GM12878 (cell line): ENCODE data around the gene FBXL16. TPM values are rescaled to one million over a fixed set of nuclear protein-coding genes. Genes with fewer than 3 reads are reported as not detected.

Source experiments
- ATAC-seq: fragments of 200-7000 bp; cut with Tn5 transposase; 3 replicates; pipeline ENCODE4 v1.9.1; 2020; ENCODE audit warnings: mild to moderate bottlenecking, moderate library complexity
- BruUV-seq: library from RNA; stranded (reverse); fragments of 400-500 nt; replicated peaks from 2 replicates; lab custom pipeline; 2021; lab: Mats Ljungman, UMichigan
- CTCF ChIA-PET: fragments of 300-600 bp; sonication (Branson Sonifier 250); formaldehyde crosslinking; extraction: SDS; loops from one replicate; lab custom pipeline; 2021; ENCODE audit warnings: inconsistent platforms; lab: Yijun Ruan, JAX
- POLR2A ChIA-PET: fragments of 350-600 bp; formaldehyde crosslinking; extraction: SDS; loops from one replicate; lab custom pipeline; 2021; ENCODE audit warnings: inconsistent platforms; lab: Charles Lee
- RAD21 ChIA-PET: fragments of 300-600 bp; sonication (Branson Sonifier 250); formaldehyde crosslinking; loops from one replicate; lab custom pipeline; 2023; ENCODE audit warnings: antibody characterized with exemption; ENCODE audit not compliant: unreplicated experiment; lab: Charles Lee
- SMC1A ChIA-PET: fragments of 300-600 bp; sonication (Branson Sonifier 250); formaldehyde crosslinking; loops from one replicate; lab custom pipeline; 2023; ENCODE audit not compliant: unreplicated experiment, uncharacterized antibody; lab: Charles Lee
- DNase-seq: peaks from one replicate; pipeline ENCODE4 v3.0.0-alpha.2; 2011; ENCODE audit warnings: low read depth, low spot score
- FAIRE-seq: peaks from 3 replicates; lab custom pipeline; 2011; peaks lifted over from hg19 to GRCh38; lab: Jason Lieb, UNC
- H2AFZ ChIP-seq: 2 replicates; pipeline ENCODE4 v1.6.0; 2011; ENCODE audit warnings: low read depth, low read length, control low read depth; ENCODE audit not compliant: control insufficient read depth
- H3K27ac ChIP-seq: 2 replicates; pipeline ENCODE4 v1.5.1; 2011; ENCODE audit warnings: control low read depth; ENCODE audit not compliant: control insufficient read depth, insufficient read depth
- H3K27me3 ChIP-seq, 2 experiments: replicated peaks in 1 of 2; 2 replicates each; pipeline versions ENCODE4 v1.6.0 to v1.6.1; 2011; ENCODE audit warnings: low read length in 1 of 2; ENCODE audit not compliant: control insufficient read depth in 2 of 2, insufficient read depth in 2 of 2
- H3K36me3 ChIP-seq, 2 experiments: 2 replicates each; pipeline ENCODE4 v1.5.1; 2011; ENCODE audit warnings: low read length in 1 of 2; ENCODE audit not compliant: control insufficient read depth in 2 of 2, insufficient read depth in 2 of 2
- H3K4me1 ChIP-seq: 2 replicates; pipeline ENCODE4 v1.6.1; 2011; ENCODE audit warnings: mild to moderate bottlenecking, low read length, moderate library complexity, mixed read lengths; ENCODE audit not compliant: control insufficient read depth, insufficient read depth
- H3K4me2 ChIP-seq: 2 replicates; pipeline ENCODE4 v1.6.0; 2011; ENCODE audit warnings: control low read depth; ENCODE audit not compliant: control insufficient read depth, insufficient read depth
- H3K4me3 ChIP-seq: fragments of 200-600 bp; sonication (generic); 2 replicates; pipeline ENCODE4 v1.5.1; 2016
- H3K79me2 ChIP-seq: 2 replicates; pipeline ENCODE4 v1.6.0; 2011; ENCODE audit warnings: low read length; ENCODE audit not compliant: control insufficient read depth, insufficient read depth
- H3K9ac ChIP-seq: 2 replicates; pipeline ENCODE4 v1.8.0; 2011; ENCODE audit warnings: low read length, control low read depth, mixed read lengths; ENCODE audit not compliant: control insufficient read depth, insufficient read depth
- H3K9me3 ChIP-seq: replicated peaks from 3 replicates; pipeline ENCODE4 v1.5.1; 2011; ENCODE audit warnings: mild to moderate bottlenecking, low read length; ENCODE audit not compliant: control insufficient read depth, insufficient read depth
- H4K20me1 ChIP-seq: 2 replicates; pipeline ENCODE4 v1.6.0; 2011; ENCODE audit not compliant: control insufficient read depth, insufficient read depth
- ATF7 ChIP-seq: fragments of 450-650 bp; IDR thresholded peaks from 2 replicates; pipeline ENCODE4 v1.6.1; 2016; ENCODE audit warnings: low read depth, mild to moderate bottlenecking
- BRCA1 ChIP-seq: IDR thresholded peaks from 2 replicates; pipeline ENCODE4 v1.6.1; 2011; ENCODE audit warnings: low read depth, low read length, improper control_type of control experiment
- CBX3 ChIP-seq: fragments of 200-600 bp; sonication (generic); IDR thresholded peaks from 2 replicates; pipeline ENCODE4 v1.6.1; 2016; ENCODE audit warnings: low read depth, borderline replicate concordance
- CHD1 ChIP-seq: IDR thresholded peaks from 2 replicates; pipeline ENCODE4 v1.6.1; 2012; ENCODE audit warnings: low read depth, low read length, improper control_type of control experiment
- E4F1 ChIP-seq: fragments of 450-650 bp; IDR thresholded peaks from 2 replicates; pipeline ENCODE4 v1.6.1; 2018; ENCODE audit warnings: borderline replicate concordance, mild to moderate bottlenecking; ENCODE audit not compliant: partially characterized antibody
- EED ChIP-seq: sonication (generic); IDR thresholded peaks from 2 replicates; pipeline ENCODE4 v1.6.1; 2016; ENCODE audit warnings: antibody characterized with exemption, low read depth
- ESRRA ChIP-seq: IDR thresholded peaks from 2 replicates; pipeline ENCODE4 v1.6.1; 2012; ENCODE audit warnings: mild to moderate bottlenecking, low read length, improper control_type of control experiment
- IRF4 ChIP-seq: IDR thresholded peaks from 2 replicates; pipeline ENCODE4 v1.6.1; 2011; ENCODE audit warnings: low read depth, low read length
- NFIC ChIP-seq: IDR thresholded peaks from 2 replicates; pipeline ENCODE4 v1.6.1; 2012; ENCODE audit warnings: low read depth, mild to moderate bottlenecking, inconsistent platforms, low read length, moderate library complexity
- NKRF ChIP-seq: fragments of 450-650 bp; conservative IDR thresholded peaks from 2 replicates; pipeline ENCODE4 v1.6.1; 2017; ENCODE audit warnings: mild to moderate bottlenecking, moderate library complexity
- NR2C2 ChIP-seq: IDR thresholded peaks from 2 replicates; pipeline ENCODE4 v1.6.1; 2011; ENCODE audit warnings: borderline replicate concordance, low read depth; ENCODE audit not compliant: control insufficient read depth, insufficient read length
- ZBTB33 ChIP-seq: fragments of 450-650 bp; IDR thresholded peaks from 2 replicates; pipeline ENCODE4 v1.6.1; 2017; ENCODE audit warnings: mild to moderate bottlenecking
- ZNF207 ChIP-seq: fragments of 450-650 bp; IDR thresholded peaks from 2 replicates; pipeline ENCODE4 v1.6.1; 2014; ENCODE audit warnings: antibody characterized with exemption, mild to moderate bottlenecking, borderline replicate concordance
- WGBS: methylation state at CpG from one replicate; pipeline ENCODE4 v1.1.6; 2016; ENCODE audit warnings: low lambda C conversion rate; ENCODE audit not compliant: insufficient replicate concordance, insufficient coverage; ENCODE audit errors: missing lambda C conversion rate; 5-methylcytosine and 5-hydroxymethylcytosine counted together
- in situ Hi-C: fragments of 300-500 bp; cut with MboI; formaldehyde crosslinking; loops from 9 replicates; pipeline ENCODE4 v1.14.3; 2018; ENCODE audit warnings: mixed read lengths
- intact Hi-C: fragments of 100-400 bp; cut with micrococcal nuclease; formaldehyde crosslinking; loops from one replicate; pipeline ENCODE4 v1.14.2; 2022; ENCODE audit not compliant: unreplicated experiment
- polyA plus RNA-seq, 11 experiments: library from polyadenylated mRNA; depleted of rRNA in 4 of 11; unstranded in 6 of 11; stranded (reverse) in 5 of 11; fragments of >200 nt; fragmentation: Nextera tagmentation in 4 of 11; fragmentation: Illumina TruSeq in 1 of 11; extraction: Ambion mirVana in 4 of 11; extraction: Trizol in 1 of 11; gene quantifications; 1 replicate in 1 of 11; 2 replicates in 10 of 11; pipeline versions ENCODE4 v1.2.1 to v1.2.3, GENCODE V29; 2011 to 2016; ENCODE audit warnings: inconsistent platforms in 2 of 11, missing spikeins in 2 of 11, low read depth in 1 of 11
- total RNA-seq, 4 experiments: library from RNA; depleted of rRNA in 3 of 4; stranded (reverse); fragments of >200 nt in 3 of 4; fragmentation: Illumina TruSeq in 1 of 4; extraction: Trizol in 1 of 4; gene quantifications; 2 replicates each; pipeline versions ENCODE4 v1.2.1 to v1.2.3, GENCODE V29; 2013 to 2021
- TF ChIP-seq, protein P1 (sequence below): IDR thresholded peaks from 2 replicates; pipeline ENCODE4 v1.6.1; 2011; ENCODE audit warnings: low read depth, low read length, improper control_type of control experiment, borderline replicate concordance

FBXL16 gene
- total and polyA plus RNA-seq, 10 of the 15 experiments (the other 5 are each of a cell fraction or from before 2014, with no cell fraction given) = 0.13 to 1.4 (median 0.24) TPM

GRCh38 chr16:704047-704446, 1.6 kb downstream of the FBXL16 start:
- 17% methylated on average over 7 of the region's 7 CpGs for WGBS
- ChIA-PET RAD21 (no interaction called here), CTCF (no interaction called here), SMC1A (interaction anchor here (0.6 kb wide), 1 partner anchor 81 kb away, joined by 3 read pairs; no protein-coding TSS in a partner anchor), POLR2A (no interaction called here)
- no TSS peak for BruUV-seq
- H3K36me3 ChIP-seq = no peaks in the 10 kb centered on the region
- H3K4me3 ChIP-seq = no peak overlapping the region
- no peak for ATAC-seq
- intact Hi-C loops = no loop called here
- in situ Hi-C loops = no loop called here
- no peaks in the 10 kb centered on the region for H3K9me3 ChIP-seq
- no peak for FAIRE-seq
- no peaks in the 10 kb centered on the region for H4K20me1 ChIP-seq
- no peak overlapping the region for H3K9ac ChIP-seq
- no peak overlapping the region for H2AFZ ChIP-seq
- H3K4me1 ChIP-seq = no peaks in the 10 kb centered on the region
- no peaks in the 10 kb centered on the region for H3K79me2 ChIP-seq
- TF ChIP-seq IRF4 (no peak), NKRF (no peak), BRCA1 (no peak), CHD1 (no peak), EED (no peak), NFIC (no peak), CBX3 (no peak), NR2C2 (no peak), ATF7 (no peak), ESRRA (no peak), E4F1 (no peak), ZNF207 (no peak), ZBTB33 (no peak)
- TF ChIP-seq, protein P1, sequence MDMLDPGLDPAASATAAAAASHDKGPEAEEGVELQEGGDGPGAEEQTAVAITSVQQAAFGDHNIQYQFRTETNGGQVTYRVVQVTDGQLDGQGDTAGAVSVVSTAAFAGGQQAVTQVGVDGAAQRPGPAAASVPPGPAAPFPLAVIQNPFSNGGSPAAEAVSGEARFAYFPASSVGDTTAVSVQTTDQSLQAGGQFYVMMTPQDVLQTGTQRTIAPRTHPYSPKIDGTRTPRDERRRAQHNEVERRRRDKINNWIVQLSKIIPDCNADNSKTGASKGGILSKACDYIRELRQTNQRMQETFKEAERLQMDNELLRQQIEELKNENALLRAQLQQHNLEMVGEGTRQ = no peak
- no peak for DNase-seq
- H3K4me2 ChIP-seq = no peak overlapping the region
- H3K27me3 ChIP-seq = peaks cover 0 to 11% of the 10 kb centered on the region in 2 experiments; a peak in 2 of 4 replicates
- H3K27ac ChIP-seq = no peak overlapping the region
